Measurements from ENCODE around the gene CLDN6.

DNA sequence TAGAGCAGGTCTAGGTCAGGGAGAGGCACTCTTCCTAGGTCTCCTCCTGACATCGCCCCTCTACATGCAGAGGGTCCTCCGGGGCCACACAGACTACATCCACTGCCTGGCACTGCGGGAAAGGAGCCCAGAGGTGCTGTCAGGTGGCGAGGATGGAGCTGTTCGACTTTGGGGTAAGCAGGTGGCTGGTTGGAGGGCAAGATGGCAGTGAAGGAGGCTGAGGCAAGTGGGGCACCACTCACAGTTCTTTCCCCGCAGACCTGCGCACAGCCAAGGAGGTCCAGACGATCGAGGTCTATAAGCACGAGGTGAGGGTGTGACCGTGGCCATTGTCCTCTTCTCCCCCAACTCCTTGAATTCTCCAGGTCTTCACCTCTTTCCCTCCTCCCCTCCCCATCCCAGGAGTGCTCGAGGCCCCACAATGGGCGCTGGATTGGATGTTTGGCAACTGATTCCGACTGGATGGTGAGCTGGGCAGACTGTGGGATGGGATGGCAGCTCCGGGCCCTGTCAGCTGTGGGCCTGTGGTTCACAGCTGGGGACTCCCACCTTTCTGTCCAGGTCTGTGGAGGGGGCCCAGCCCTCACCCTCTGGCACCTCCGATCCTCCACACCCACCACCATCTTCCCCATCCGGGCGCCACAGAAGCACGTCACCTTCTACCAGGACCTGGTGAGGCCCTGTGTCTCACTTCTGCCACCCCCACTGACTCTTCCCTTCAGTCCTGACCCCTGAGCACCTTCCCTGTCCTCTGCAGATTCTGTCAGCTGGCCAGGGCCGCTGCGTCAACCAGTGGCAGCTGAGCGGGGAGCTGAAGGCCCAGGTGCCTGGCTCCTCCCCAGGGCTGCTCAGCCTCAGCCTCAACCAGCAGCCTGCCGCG lies 8.9 kb upstream of the CLDN6 start:
- TF ChIP-seq CTCF (IDR thresholded peaks at IDR 0.05) (no peak), POLR2A (IDR thresholded peaks at IDR 0.05) (no peak)

Data from right lobe of liver (tissue), 4 donors.